K562 (cell line): ENCODE measurements around the gene PLAAT4. TPM values are rescaled to one million over a fixed set of nuclear protein-coding genes. Genes with fewer than 3 reads are reported as not detected.

Source experiments
- ATAC-seq: fragments of 200-7000 bp; cut with Tn5 transposase; 3 replicates; pipeline ENCODE4 v1.9.1; 2020; ENCODE audit warnings: moderate library complexity
- BruUV-seq: library from RNA; stranded (reverse); fragments of 400-500 nt; replicated peaks from 2 replicates; lab custom pipeline; 2021; lab: Mats Ljungman, UMichigan
- CTCF ChIA-PET: fragments of 300-600 bp; formaldehyde crosslinking; extraction: SDS; loops from one replicate; lab custom pipeline; 2021; ENCODE audit warnings: low intra/inter-chr PET ratio; lab: Yijun Ruan, JAX
- POLR2A ChIA-PET: fragments of 300-600, 350-650 bp; sonication (Branson Sonifier 250); formaldehyde crosslinking; extraction: SDS; loops from one replicate; lab custom pipeline; 2021; ENCODE audit warnings: antibody characterized with exemption, inconsistent platforms; lab: Yijun Ruan, JAX
- DNase-seq, 4 experiments: peaks; one replicate each; pipeline versions ENCODE4 v3.0.0 to v3.0.0-alpha.2; 2011 to 2018; ENCODE audit warnings: low spot score in 3 of 4, mixed read lengths in 3 of 4; ENCODE audit errors: extremely low read depth in 1 of 4
- FAIRE-seq: peaks from 2 replicates; lab custom pipeline; 2011; peaks lifted over from hg19 to GRCh38; lab: Jason Lieb, UNC
- H2AFZ ChIP-seq: 2 replicates; pipeline ENCODE4 v1.6.0; 2011; ENCODE audit warnings: low read depth, low read length, control low read depth, inconsistent platforms
- H3K27ac ChIP-seq: fragments of 200-600 bp; 3 replicates; pipeline ENCODE4 v1.8.0; 2011; ENCODE audit warnings: low read depth, mild to moderate bottlenecking, control low read depth, inconsistent platforms, low read length, moderate library complexity, mixed read lengths; ENCODE audit errors: extremely low read depth
- H3K27me3 ChIP-seq, 2 experiments: fragments of 300-600 bp in 1 of 2; 2 replicates in 1 of 2; 3 replicates in 1 of 2; pipeline versions ENCODE4 v1.6.0 to v1.8.0; 2011; ENCODE audit warnings: inconsistent platforms in 2 of 2, low read length in 2 of 2, mild to moderate bottlenecking in 1 of 2, mixed read lengths in 1 of 2, moderate library complexity in 1 of 2; ENCODE audit not compliant: control insufficient read depth in 2 of 2, insufficient read depth in 2 of 2
- H3K36me3 ChIP-seq: fragments of 300-600 bp; 3 replicates; pipeline ENCODE4 v1.8.0; 2011; ENCODE audit warnings: mild to moderate bottlenecking, low read length, inconsistent platforms; ENCODE audit not compliant: control insufficient read depth, insufficient read depth
- H3K4me1 ChIP-seq, 2 experiments: fragments of 200-600 bp in 1 of 2; replicated peaks in 1 of 2; 2 replicates in 1 of 2; 3 replicates in 1 of 2; pipeline versions ENCODE4 v1.5.1 to v1.8.0; 2011; ENCODE audit warnings: inconsistent platforms in 2 of 2, low read length in 2 of 2, mild to moderate bottlenecking in 1 of 2, mixed read lengths in 1 of 2, moderate library complexity in 1 of 2; ENCODE audit not compliant: control insufficient read depth in 2 of 2, insufficient read depth in 2 of 2
- H3K4me2 ChIP-seq: 2 replicates; pipeline ENCODE4 v1.6.1; 2011; ENCODE audit warnings: low read length, control low read depth, inconsistent platforms, mixed read lengths; ENCODE audit not compliant: insufficient read depth
- H3K4me3 ChIP-seq: fragments of 200-600 bp; sonication (generic), shearing (Covaris generic); 2 replicates; pipeline ENCODE4 v1.5.1; 2016; ENCODE audit warnings: control low read depth, inconsistent platforms
- H3K79me2 ChIP-seq: fragments of 200-600 bp; 3 replicates; pipeline ENCODE4 v1.8.0; 2011; ENCODE audit warnings: low read length, inconsistent platforms; ENCODE audit not compliant: control insufficient read depth, insufficient read depth
- H3K9ac ChIP-seq, 2 experiments: 2 replicates each; pipeline versions ENCODE4 v1.6.0 to v1.6.1; 2011; ENCODE audit warnings: low read depth in 2 of 2, low read length in 2 of 2, control low read depth in 1 of 2, inconsistent platforms in 1 of 2, mild to moderate bottlenecking in 1 of 2, mixed read lengths in 1 of 2; ENCODE audit not compliant: insufficient read depth in 1 of 2
- H3K9me1 ChIP-seq: one replicate; pipeline ENCODE4 v1.6.0; 2011; ENCODE audit warnings: inconsistent platforms, mild to moderate bottlenecking, low read length, moderate library complexity; ENCODE audit not compliant: control insufficient read depth, insufficient read depth
- H3K9me3 ChIP-seq: replicated peaks from 2 replicates; pipeline ENCODE4 v1.5.1; 2011; ENCODE audit warnings: low read depth, low read length, inconsistent platforms; ENCODE audit not compliant: control insufficient read depth, insufficient read depth
- H4K20me1 ChIP-seq: replicated peaks from 2 replicates; pipeline ENCODE4 v1.6.1; 2011; ENCODE audit warnings: low read length, inconsistent platforms, mixed read lengths; ENCODE audit not compliant: control insufficient read depth, insufficient read depth
- GABPB1 ChIP-seq: sonication (generic); formaldehyde crosslinking; IDR thresholded peaks from 2 replicates; pipeline ENCODE4 v1.8.0; 2022; ENCODE audit warnings: mild to moderate bottlenecking, missing genetic modification reagents
- HDGF ChIP-seq: fragments of 450-650 bp; IDR thresholded peaks from 2 replicates; pipeline ENCODE4 v1.6.1; 2016
- MEIS2 ChIP-seq: fragments of 450-650 bp; IDR thresholded peaks from 2 replicates; pipeline ENCODE4 v1.6.1; 2014; ENCODE audit warnings: mild to moderate bottlenecking; ENCODE audit not compliant: partially characterized antibody
- PHF8 ChIP-seq: fragments of 200-600 bp; sonication (generic); IDR thresholded peaks from 2 replicates; pipeline ENCODE4 v1.6.1; 2012; ENCODE audit warnings: mixed run types, mild to moderate bottlenecking, inconsistent platforms, low read length, moderate library complexity, borderline replicate concordance
- SRSF7 ChIP-seq: fragments of 200-400 bp; formaldehyde crosslinking; optimal IDR thresholded peaks from 2 replicates; pipeline ENCODE3; 2017; ENCODE audit warnings: mild to moderate bottlenecking, low read depth, low read length
- ZNF512 ChIP-seq: IDR thresholded peaks from 2 replicates; pipeline ENCODE4 v1.6.1; 2016; ENCODE audit warnings: missing genetic modification characterization, missing compliant biosample characterization
- WGBS: fragments of 100-300 bp; shearing (Covaris generic); methylation state at CpG from one replicate; pipeline ENCODE4 v1.1.6; 2016; ENCODE audit warnings: low coverage, mixed read lengths; ENCODE audit not compliant: insufficient coverage; ENCODE audit errors: missing lambda C conversion rate; 5-methylcytosine and 5-hydroxymethylcytosine counted together
- in situ Hi-C: fragments of 300-500 bp; cut with MboI; formaldehyde crosslinking; loops from 4 replicates; pipeline ENCODE4 v1.15.0; 2018; ENCODE audit warnings: inconsistent platforms, mixed read lengths
- intact Hi-C: fragments of 100-400 bp; cut with micrococcal nuclease; formaldehyde crosslinking; loops from 2 replicates; pipeline ENCODE4 v1.14.2; 2022
- polyA plus RNA-seq, 8 experiments: library from polyadenylated mRNA; depleted of rRNA in 4 of 8; stranded (reverse) in 5 of 8; unstranded in 3 of 8; fragments of >200 nt; fragmentation: Nextera tagmentation in 2 of 8; fragmentation: Illumina TruSeq in 1 of 8; extraction: Ambion mirVana in 2 of 8; extraction: Trizol in 1 of 8; gene quantifications; 2 replicates each; pipeline versions ENCODE4 v1.2.1 to v1.2.3, GENCODE V29; 2011 to 2014; ENCODE audit warnings: inconsistent platforms in 1 of 8, missing spikeins in 1 of 8
- total RNA-seq, 7 experiments: library from RNA; depleted of rRNA in 6 of 7; stranded (reverse); fragments of >200 nt in 6 of 7; fragmentation: Illumina TruSeq in 2 of 7; extraction: Trizol in 2 of 7; gene quantifications; 2 replicates each; pipeline versions ENCODE4 v1.2.1 to v1.2.3, GENCODE V29; 2011 to 2021; ENCODE audit warnings: low replicate concordance in 1 of 7
- TF ChIP-seq, protein P1 (sequence below): sonication (generic); formaldehyde crosslinking; IDR thresholded peaks from 2 replicates; pipeline ENCODE4 v1.8.1; 2022; ENCODE audit warnings: missing genetic modification reagents
- TF ChIP-seq, protein P2 (sequence below): sonication (generic); formaldehyde crosslinking; IDR thresholded peaks from 2 replicates; pipeline ENCODE4 v1.8.1; 2023; ENCODE audit warnings: mild to moderate bottlenecking, missing genetic modification reagents
- TF ChIP-seq, protein P3 (sequence below): fragments of 450-650 bp; IDR thresholded peaks from 2 replicates; pipeline ENCODE4 v1.6.1; 2016

The PLAAT4 gene
- total and polyA plus RNA-seq, 9 of the 15 experiments (the other 6 are each of a cell fraction or from before 2014, with no cell fraction given) = 0.54 to 3.0 (median 1.3) TPM; not detected in 1

DNA sequence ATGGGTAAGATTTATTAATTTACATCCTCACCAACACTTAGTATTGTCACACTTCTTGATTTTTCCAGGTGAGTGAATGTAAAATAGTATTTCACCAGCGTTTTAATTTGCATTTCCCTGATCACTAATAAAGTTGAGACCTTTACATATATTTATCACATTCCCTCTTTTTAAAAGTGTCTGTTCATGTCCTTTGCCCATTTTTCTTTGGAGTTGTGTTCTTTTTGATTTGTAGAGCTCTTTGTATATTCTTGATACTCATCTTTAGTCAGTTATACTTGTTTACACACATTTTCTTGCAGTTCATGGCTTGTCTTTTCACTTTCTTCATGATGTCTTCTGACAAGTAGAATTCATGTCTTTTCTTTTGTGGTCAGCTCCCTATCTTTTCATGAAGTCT lies 43.5 kb upstream of the PLAAT4 start (continued):
- no peak for TF ChIP-seq PHF8
- TF ChIP-seq ZNF512 = peak; percentile 24; the same call in 1 of the 2 replicates
- no peak for TF ChIP-seq GABPB1 (CRISPR knock-in tag)
- TF ChIP-seq, protein P1, sequence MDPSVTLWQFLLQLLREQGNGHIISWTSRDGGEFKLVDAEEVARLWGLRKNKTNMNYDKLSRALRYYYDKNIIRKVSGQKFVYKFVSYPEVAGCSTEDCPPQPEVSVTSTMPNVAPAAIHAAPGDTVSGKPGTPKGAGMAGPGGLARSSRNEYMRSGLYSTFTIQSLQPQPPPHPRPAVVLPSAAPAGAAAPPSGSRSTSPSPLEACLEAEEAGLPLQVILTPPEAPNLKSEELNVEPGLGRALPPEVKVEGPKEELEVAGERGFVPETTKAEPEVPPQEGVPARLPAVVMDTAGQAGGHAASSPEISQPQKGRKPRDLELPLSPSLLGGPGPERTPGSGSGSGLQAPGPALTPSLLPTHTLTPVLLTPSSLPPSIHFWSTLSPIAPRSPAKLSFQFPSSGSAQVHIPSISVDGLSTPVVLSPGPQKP (CRISPR knock-in tag) = no peak
- TF ChIP-seq SRSF7 = no peak
- TF ChIP-seq, all 486 proteins: peak for 3

GRCh38 chr11:63494975-63495374 lies 41.6 kb upstream of the PLAAT4 start:
- Histone ChIP-seq H3K4me2 (no peak overlapping the region), H3K27me3 (no peaks in the 10 kb centered on the region), H2AFZ (no peak overlapping the region), H3K9me3 (peaks cover 10% of the 10 kb centered on the region; the same call in 1 of the 2 replicates), H3K9me1 (no peaks in the 10 kb centered on the region), H3K36me3 (no peaks in the 10 kb centered on the region), H3K4me1 (peaks cover 8 to 9% of the 10 kb centered on the region in 2 experiments; a peak in 3 of 5 replicates), H3K9ac (no peak overlapping the region), H3K27ac (no peak overlapping the region), H3K4me3 (no peak overlapping the region), H3K79me2 (no peaks in the 10 kb centered on the region), H4K20me1 (no peaks in the 10 kb centered on the region)
- FAIRE-seq = no peak
- POLR2A ChIA-PET = interaction anchor here (0.5 to 1.5 kb wide), 5 partner anchors 9 to 265 kb away, joined by 3 to 6 read pairs (median 3); no protein-coding TSS in a partner anchor
- in situ Hi-C loops = no loop called here
- TF ChIP-seq, protein P2, sequence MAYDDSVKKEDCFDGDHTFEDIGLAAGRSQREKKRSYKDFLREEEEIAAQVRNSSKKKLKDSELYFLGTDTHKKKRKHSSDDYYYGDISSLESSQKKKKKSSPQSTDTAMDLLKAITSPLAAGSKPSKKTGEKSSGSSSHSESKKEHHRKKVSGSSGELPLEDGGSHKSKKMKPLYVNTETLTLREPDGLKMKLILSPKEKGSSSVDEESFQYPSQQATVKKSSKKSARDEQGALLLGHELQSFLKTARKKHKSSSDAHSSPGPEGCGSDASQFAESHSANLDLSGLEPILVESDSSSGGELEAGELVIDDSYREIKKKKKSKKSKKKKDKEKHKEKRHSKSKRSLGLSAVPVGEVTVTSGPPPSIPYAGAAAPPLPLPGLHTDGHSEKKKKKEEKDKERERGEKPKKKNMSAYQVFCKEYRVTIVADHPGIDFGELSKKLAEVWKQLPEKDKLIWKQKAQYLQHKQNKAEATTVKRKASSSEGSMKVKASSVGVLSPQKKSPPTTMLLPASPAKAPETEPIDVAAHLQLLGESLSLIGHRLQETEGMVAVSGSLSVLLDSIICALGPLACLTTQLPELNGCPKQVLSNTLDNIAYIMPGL (CRISPR knock-in tag) = no peak
- TF ChIP-seq HDGF (no peak), MEIS2 (peak; percentile 51)
- TF ChIP-seq, protein P3, sequence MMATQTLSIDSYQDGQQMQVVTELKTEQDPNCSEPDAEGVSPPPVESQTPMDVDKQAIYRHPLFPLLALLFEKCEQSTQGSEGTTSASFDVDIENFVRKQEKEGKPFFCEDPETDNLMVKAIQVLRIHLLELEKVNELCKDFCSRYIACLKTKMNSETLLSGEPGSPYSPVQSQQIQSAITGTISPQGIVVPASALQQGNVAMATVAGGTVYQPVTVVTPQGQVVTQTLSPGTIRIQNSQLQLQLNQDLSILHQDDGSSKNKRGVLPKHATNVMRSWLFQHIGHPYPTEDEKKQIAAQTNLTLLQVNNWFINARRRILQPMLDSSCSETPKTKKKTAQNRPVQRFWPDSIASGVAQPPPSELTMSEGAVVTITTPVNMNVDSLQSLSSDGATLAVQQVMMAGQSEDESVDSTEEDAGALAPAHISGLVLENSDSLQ = peak; percentile 48; the same call in 1 of the 2 replicates
- no peak for ATAC-seq
- no TSS peak for BruUV-seq
- DNase-seq = no peak
- intact Hi-C loops = no loop called here
- 29% methylated on average over 6 of the region's 6 CpGs for WGBS
- CTCF ChIA-PET = no interaction called here
